Astrocyte (in vitro differentiated cells and primary cell): ENCODE results near the gene RRP9.
A peak's percentile ranks its signal among the peaks of the same experiment; 100 is the strongest.

Source experiments
- CTCF ChIP-seq: IDR thresholded peaks from 2 replicates; pipeline ENCODE4 v1.5.1; 2011; ENCODE audit warnings: low read depth, mild to moderate bottlenecking, inconsistent platforms, low read length, moderate library complexity; ENCODE audit not compliant: insufficient read depth
- EZH2 ChIP-seq: IDR thresholded peaks from 2 replicates; pipeline ENCODE4 v1.6.1; 2012; ENCODE audit warnings: mild to moderate bottlenecking, low read length, inconsistent platforms; ENCODE audit not compliant: insufficient read depth

- TF ChIP-seq CTCF (peak; percentile 50), EZH2 (no peak)
Measured at GRCh38 chr3:51982352-51982837, 40.7 kb upstream of the RRP9 start.
